Suprapubic skin (tissue), 4 donors: Measurements from ENCODE around the gene NTHL1. TPM values are rescaled to one million over a fixed set of nuclear protein-coding genes. Genes with fewer than 3 reads are reported as not detected.
A peak's percentile ranks its signal among the peaks of the same experiment; 100 is the strongest.

ENCODE experiments used
- DNase-seq, 2 donors: peaks; one replicate each; pipeline ENCODE4 v3.0.0-alpha.2; 2019; ENCODE audit warnings: low spot score in 2 of 2
- H3K27ac ChIP-seq: fragments of 200-600 bp; sonication (generic); one replicate; pipeline ENCODE4 v1.5.1; 2019
- H3K27me3 ChIP-seq: fragments of 200-600 bp; sonication (generic); one replicate; pipeline ENCODE4 v1.5.1; 2019
- H3K36me3 ChIP-seq: fragments of 200-600 bp; sonication (generic); one replicate; pipeline ENCODE4 v1.5.1; 2019
- H3K4me1 ChIP-seq: fragments of 200-600 bp; sonication (generic); one replicate; pipeline ENCODE4 v1.5.1; 2019
- H3K4me3 ChIP-seq: fragments of 200-600 bp; sonication (generic); one replicate; pipeline ENCODE4 v1.5.1; 2019; ENCODE audit warnings: mild to moderate bottlenecking
- H3K9me3 ChIP-seq: fragments of 200-600 bp; sonication (generic); one replicate; pipeline ENCODE4 v1.5.1; 2019
- CTCF ChIP-seq, 2 donors: fragments of 200-600 bp in 1 of 2; fragments of 450-650 bp in 1 of 2; sonication (generic) in 1 of 2; IDR thresholded peaks; one replicate each; pipeline ENCODE4 v1.5.1; 2016 to 2019; ENCODE audit warnings: antibody characterized with exemption in 2 of 2, mild to moderate bottlenecking in 1 of 2, moderate library complexity in 1 of 2
- EP300 ChIP-seq: sonication (generic); formaldehyde crosslinking; IDR thresholded peaks from one replicate; pipeline ENCODE4 v1.6.1; 2017; ENCODE audit warnings: antibody characterized with exemption
- POLR2A ChIP-seq, 2 donors: fragments of 450-650 bp; IDR thresholded peaks; one replicate each; pipeline ENCODE4 v1.6.1; 2017; ENCODE audit warnings: antibody characterized with exemption in 2 of 2, mild to moderate bottlenecking in 2 of 2, moderate library complexity in 2 of 2
- POLR2AphosphoS5 ChIP-seq, 3 donors: sonication (generic); formaldehyde crosslinking; IDR thresholded peaks; one replicate each; pipeline ENCODE4 v1.6.1; 2017; ENCODE audit warnings: antibody characterized with exemption in 3 of 3
- WGBS: methylation state at CpG from one replicate; pipeline ENCODE4 v1.1.5; 2018; 5-methylcytosine and 5-hydroxymethylcytosine counted together
- total RNA-seq, 4 donors: library from RNA; depleted of rRNA; stranded (reverse); fragments of >200 nt; gene quantifications; one replicate each; pipeline ENCODE4 v1.1.0, GENCODE V29; 2016

Gene NTHL1
- total RNA-seq, 4 donors from 2014 or later, result 15.9 to 40.5 (median 20.9) TPM

- DNase-seq, result peak in 1 of 2 donors; percentile 84
- peaks cover 59% of the 10 kb centered on the region for H3K4me1 ChIP-seq
- 4% methylated on average over 8 of the region's 37 CpGs for WGBS
- H3K4me3 ChIP-seq, result peak overlapping the region; percentile 45
- H3K27ac ChIP-seq, result peak overlapping the region; percentile 80
- H3K9me3 ChIP-seq, result no peaks in the 10 kb centered on the region
- peaks cover 9% of the 10 kb centered on the region for H3K36me3 ChIP-seq
- H3K27me3 ChIP-seq, result no peaks in the 10 kb centered on the region
- TF ChIP-seq POLR2AphosphoS5 (IDR thresholded peaks at IDR 0.05), result no peak
- no peak for TF ChIP-seq EP300
- no peak for TF ChIP-seq CTCF (IDR thresholded peaks at IDR 0.05)
- TF ChIP-seq POLR2A (IDR thresholded peaks at IDR 0.05), result no peak
Measured at GRCh38 chr16:2033057-2033908, 14.4 kb downstream of the NTHL1 start.

- DNase-seq, result peak in 1 of 2 donors; percentile 65
- Histone ChIP-seq H3K9me3 (no peaks in the 10 kb centered on the region), H3K27ac (peak overlapping the region; percentile 80), H3K4me3 (peak overlapping the region; percentile 45), H3K4me1 (peaks cover 58% of the 10 kb centered on the region), H3K27me3 (no peaks in the 10 kb centered on the region), H3K36me3 (peaks cover 4% of the 10 kb centered on the region)
- 73% methylated on average over 6 of the region's 15 CpGs for WGBS
- TF ChIP-seq EP300, result no peak
- TF ChIP-seq CTCF (IDR thresholded peaks at IDR 0.05), result no peak
- no peak for TF ChIP-seq POLR2A (IDR thresholded peaks at IDR 0.05)
- no peak for TF ChIP-seq POLR2AphosphoS5 (IDR thresholded peaks at IDR 0.05)
Measured at GRCh38 chr16:2032285-2033056, 15.2 kb downstream of the NTHL1 start.

- H3K4me1 ChIP-seq, result peaks cover 56% of the 10 kb centered on the region
- peak overlapping the region; percentile 1 for H3K27ac ChIP-seq
- no peak for DNase-seq
- H3K27me3 ChIP-seq, result no peaks in the 10 kb centered on the region
- no peak overlapping the region for H3K4me3 ChIP-seq
- WGBS, result 46% methylated on average over 3 of the region's 11 CpGs
- H3K9me3 ChIP-seq, result no peaks in the 10 kb centered on the region
- TF ChIP-seq POLR2A (IDR thresholded peaks at IDR 0.05), result no peak
- no peaks in the 10 kb centered on the region for H3K36me3 ChIP-seq
Measured at GRCh38 chr16:2031081-2031577, 16.5 kb downstream of the NTHL1 start.

- Histone ChIP-seq H3K4me1 (peaks cover 48% of the 10 kb centered on the region), H3K27ac (no peak overlapping the region), H3K36me3 (no peaks in the 10 kb centered on the region), H3K9me3 (no peaks in the 10 kb centered on the region), H3K4me3 (peak overlapping the region; percentile 75), H3K27me3 (no peaks in the 10 kb centered on the region)
- no peak for TF ChIP-seq CTCF (IDR thresholded peaks at IDR 0.05)
- no peak for TF ChIP-seq EP300
- no peak for TF ChIP-seq POLR2AphosphoS5 (IDR thresholded peaks at IDR 0.05)
- no peak for TF ChIP-seq POLR2A (IDR thresholded peaks at IDR 0.05)
- no peak for DNase-seq
- 85% methylated on average over 9 of the region's 11 CpGs for WGBS
Measured at GRCh38 chr16:2030036-2030435, 17.6 kb downstream of the NTHL1 start.

- Histone ChIP-seq H3K4me3 (peak overlapping the region; percentile 75), H3K27ac (no peak overlapping the region), H3K4me1 (peaks cover 43% of the 10 kb centered on the region), H3K9me3 (no peaks in the 10 kb centered on the region), H3K27me3 (no peaks in the 10 kb centered on the region), H3K36me3 (no peaks in the 10 kb centered on the region)
- DNase-seq, result peak in 1 of 2 donors; percentile 68
- no peak for TF ChIP-seq POLR2A (IDR thresholded peaks at IDR 0.05)
- TF ChIP-seq POLR2AphosphoS5 (IDR thresholded peaks at IDR 0.05), result no peak
- TF ChIP-seq CTCF (IDR thresholded peaks at IDR 0.05), result no peak
- no peak for TF ChIP-seq EP300
- WGBS, result 82% methylated on average over 2 of the region's 22 CpGs
Measured at GRCh38 chr16:2029350-2029749, 18.3 kb downstream of the NTHL1 start.
